Activated CD4-positive, CD25-positive, alpha-beta regulatory T cell (primary cell): Measurements from ENCODE around the gene SLC1A2.

Experiments
- DNase-seq, 4 experiments: peaks; one replicate each; lab custom pipeline; 2025; lab: John Stamatoyannopoulos, UW

SLC1A2 gene

GRCh38 chr11:35303596-35304385 is 115.6 kb downstream of the SLC1A2 start:
- no peak for DNase-seq

- DNase-seq: no peak
Observed at GRCh38 chr11:35302398-35302797, 117.0 kb downstream of the SLC1A2 start.

GRCh38 chr11:35298369-35298768 is 121.0 kb downstream of the SLC1A2 start:
- DNase-seq: no peak

GRCh38 chr11:35295751-35296150 is 123.6 kb downstream of the SLC1A2 start:
- no peak for DNase-seq

GRCh38 chr11:35293699-35294098 is 125.7 kb downstream of the SLC1A2 start:
- DNase-seq: no peak

- no peak for DNase-seq
Observed at GRCh38 chr11:35293035-35293434, 126.3 kb downstream of the SLC1A2 start.

- no peak for DNase-seq
Observed at GRCh38 chr11:35292279-35292678, 127.1 kb downstream of the SLC1A2 start.

- no peak for DNase-seq
Observed at GRCh38 chr11:35290876-35291275, 128.5 kb downstream of the SLC1A2 start.

GRCh38 chr11:35289821-35290220 is 129.5 kb downstream of the SLC1A2 start:
- no peak for DNase-seq

GRCh38 chr11:35288817-35289541 is 130.4 kb downstream of the SLC1A2 start:
- DNase-seq: no peak

- no peak for DNase-seq
Observed at GRCh38 chr11:35288309-35288708, 131.0 kb downstream of the SLC1A2 start.

- DNase-seq: no peak
Observed at GRCh38 chr11:35287344-35287890, 131.9 kb downstream of the SLC1A2 start.

- no peak for DNase-seq
Observed at GRCh38 chr11:35286126-35286525, 133.2 kb downstream of the SLC1A2 start.

- no peak for DNase-seq
Observed at GRCh38 chr11:35285471-35285870, 133.9 kb downstream of the SLC1A2 start.

GRCh38 chr11:35282221-35282882 is 137.0 kb downstream of the SLC1A2 start:
- no peak for DNase-seq

GRCh38 chr11:35281169-35281688 is 138.1 kb downstream of the SLC1A2 start:
- no peak for DNase-seq

GRCh38 chr11:35280727-35281126 is 138.6 kb downstream of the SLC1A2 start:
- DNase-seq: no peak

- no peak for DNase-seq
Observed at GRCh38 chr11:35277827-35278226, 141.5 kb downstream of the SLC1A2 start.

GRCh38 chr11:35276396-35277145 is 142.8 kb downstream of the SLC1A2 start:
- DNase-seq: no peak

GRCh38 chr11:35275786-35276170 is 143.6 kb downstream of the SLC1A2 start:
- no peak for DNase-seq

- no peak for DNase-seq
Observed at GRCh38 chr11:35274909-35275785, 144.2 kb downstream of the SLC1A2 start.
